ENCODE results near the gene PAOX. TPM values are rescaled to one million over a fixed set of nuclear protein-coding genes. Genes with fewer than 3 reads are reported as not detected.
"Not testable (repeated sequence)": the region's sequence is repeated elsewhere in the genome, so short reads cannot be mapped to it uniquely, and the experiment has no call there.

Gene PAOX
- total RNA-seq, 4 donors from 2014 or later: 7.1 to 14.5 (median 9.6) TPM

DNA sequence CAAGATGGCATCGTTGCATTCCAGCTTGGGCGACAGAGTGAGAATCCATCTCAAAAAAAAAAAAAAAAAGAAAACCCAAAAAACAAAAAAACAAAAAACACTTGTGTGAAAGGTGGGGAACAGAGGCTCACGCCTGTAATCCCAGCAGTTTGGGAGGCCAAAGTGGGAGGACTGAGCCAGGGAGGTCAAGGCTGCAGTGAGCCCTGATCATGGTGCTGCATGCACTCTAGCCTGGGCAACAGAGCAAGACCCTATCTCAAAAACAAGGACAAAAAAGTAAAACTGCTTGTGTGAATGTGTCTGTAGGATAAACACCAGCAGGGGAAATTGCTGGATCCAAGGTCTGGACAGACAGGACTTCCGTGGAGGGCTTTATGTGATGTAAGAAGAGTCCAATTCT is 4.5 kb downstream of the PAOX start:
- Histone ChIP-seq H3K4me1 (peaks cover 0 to 13% (median 6%) of the 10 kb centered on the region in 3 donors), H3K9me3 (no peaks in the 10 kb centered on the region), H3K36me3 (peaks cover 0 to 55% of the 10 kb centered on the region in 2 donors), H3K4me3 (no peak overlapping the region), H3K27me3 (no peaks in the 10 kb centered on the region), H3K27ac (no peak overlapping the region)
- no peak for ATAC-seq
- TF ChIP-seq EP300 (IDR thresholded peaks at IDR 0.05) (no peak), POLR2AphosphoS5 (IDR thresholded peaks at IDR 0.05) (no peak), POLR2A (IDR thresholded peaks at IDR 0.05) (no peak)
- TF ChIP-seq, protein P1, sequence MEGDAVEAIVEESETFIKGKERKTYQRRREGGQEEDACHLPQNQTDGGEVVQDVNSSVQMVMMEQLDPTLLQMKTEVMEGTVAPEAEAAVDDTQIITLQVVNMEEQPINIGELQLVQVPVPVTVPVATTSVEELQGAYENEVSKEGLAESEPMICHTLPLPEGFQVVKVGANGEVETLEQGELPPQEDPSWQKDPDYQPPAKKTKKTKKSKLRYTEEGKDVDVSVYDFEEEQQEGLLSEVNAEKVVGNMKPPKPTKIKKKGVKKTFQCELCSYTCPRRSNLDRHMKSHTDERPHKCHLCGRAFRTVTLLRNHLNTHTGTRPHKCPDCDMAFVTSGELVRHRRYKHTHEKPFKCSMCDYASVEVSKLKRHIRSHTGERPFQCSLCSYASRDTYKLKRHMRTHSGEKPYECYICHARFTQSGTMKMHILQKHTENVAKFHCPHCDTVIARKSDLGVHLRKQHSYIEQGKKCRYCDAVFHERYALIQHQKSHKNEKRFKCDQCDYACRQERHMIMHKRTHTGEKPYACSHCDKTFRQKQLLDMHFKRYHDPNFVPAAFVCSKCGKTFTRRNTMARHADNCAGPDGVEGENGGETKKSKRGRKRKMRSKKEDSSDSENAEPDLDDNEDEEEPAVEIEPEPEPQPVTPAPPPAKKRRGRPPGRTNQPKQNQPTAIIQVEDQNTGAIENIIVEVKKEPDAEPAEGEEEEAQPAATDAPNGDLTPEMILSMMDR (IDR thresholded peaks at IDR 0.05): no peak
- WGBS, 2 donors (ENCODE audit: low coverage in 1 of 2): 90 to 97% methylated on average over 2 to 4 of the region's 4 CpGs

GRCh38 chr10:133384071-133384470 is 5.0 kb downstream of the PAOX start:
- TF ChIP-seq POLR2AphosphoS5 (IDR thresholded peaks at IDR 0.05): no peak
- TF ChIP-seq, protein P1 (IDR thresholded peaks at IDR 0.05): no peak
- no peak for TF ChIP-seq POLR2A (IDR thresholded peaks at IDR 0.05)
- TF ChIP-seq EP300 (IDR thresholded peaks at IDR 0.05): no peak

GRCh38 chr10:133385214-133385613 is 6.2 kb downstream of the PAOX start:
- ATAC-seq: no peak

More at GRCh38 chr10:133384071-133384470, 5.0 kb downstream of the PAOX start:
- H3K36me3 ChIP-seq: peaks cover 0 to 61% of the 10 kb centered on the region in 2 donors
- no peak overlapping the region for H3K27ac ChIP-seq
- no peak overlapping the region for H3K4me3 ChIP-seq
- H3K4me1 ChIP-seq: peaks cover 0 to 13% (median 6%) of the 10 kb centered on the region in 3 donors
- no peak for ATAC-seq
- no peaks in the 10 kb centered on the region for H3K27me3 ChIP-seq
- no peaks in the 10 kb centered on the region for H3K9me3 ChIP-seq
- 96% methylated on average over 5 of the region's 13 CpGs; no CpG with 5 or more reads in 1 of the 2 donors for WGBS, 2 donors (ENCODE audit: low coverage in 1 of 2)

GRCh38 chr10:133386951-133387350 is 7.9 kb downstream of the PAOX start:
- H3K4me3 ChIP-seq, H3K4me1 ChIP-seq, H3K9me3 ChIP-seq, H3K27ac ChIP-seq, H3K27me3 ChIP-seq, ATAC-seq: not testable (repeated sequence)
- WGBS, 2 donors (ENCODE audit: low coverage in 1 of 2): 94 to 100% methylated on average over 2 to 4 of the region's 4 CpGs
- H3K36me3 ChIP-seq: peaks cover 0 to 80% of the 10 kb centered on the region in 2 donors

More at GRCh38 chr10:133385214-133385613, 6.2 kb downstream of the PAOX start:
- Histone ChIP-seq H3K27ac (no peak overlapping the region), H3K36me3 (peaks cover 0 to 72% of the 10 kb centered on the region in 2 donors), H3K27me3 (no peaks in the 10 kb centered on the region), H3K9me3 (no peaks in the 10 kb centered on the region), H3K4me3 (no peak overlapping the region), H3K4me1 (peaks cover 0 to 5% (median 0%) of the 10 kb centered on the region in 3 donors)
- WGBS, 2 donors (ENCODE audit: low coverage in 1 of 2): 100% methylated on average over 1 to 2 of the region's 2 CpGs
- TF ChIP-seq, protein P1 (IDR thresholded peaks at IDR 0.05): no peak
- TF ChIP-seq POLR2A (IDR thresholded peaks at IDR 0.05) (no peak), EP300 (IDR thresholded peaks at IDR 0.05) (no peak), POLR2AphosphoS5 (IDR thresholded peaks at IDR 0.05) (no peak)

- peaks cover 0 to 66% of the 10 kb centered on the region in 2 donors for H3K36me3 ChIP-seq
- peaks cover 0 to 2% (median 0%) of the 10 kb centered on the region in 3 donors for H3K4me1 ChIP-seq
- no peak overlapping the region for H3K4me3 ChIP-seq
- H3K9me3 ChIP-seq: no peaks in the 10 kb centered on the region
- 90 to 95% methylated on average over 2 to 6 of the region's 17 CpGs for WGBS, 2 donors (ENCODE audit: low coverage in 1 of 2)
- no peaks in the 10 kb centered on the region for H3K27me3 ChIP-seq
- no peak for ATAC-seq
- H3K27ac ChIP-seq: no peak overlapping the region
- TF ChIP-seq EP300 (IDR thresholded peaks at IDR 0.05) (no peak), POLR2AphosphoS5 (IDR thresholded peaks at IDR 0.05) (no peak), POLR2A (IDR thresholded peaks at IDR 0.05) (no peak)
- TF ChIP-seq, protein P1 (IDR thresholded peaks at IDR 0.05): no peak
These were observed 9.3 kb downstream of the PAOX start for GRCh38 chr10:133388236-133388972.
